ENCODE data around the gene TPRX2. TPM values are rescaled to one million over a fixed set of nuclear protein-coding genes. Genes with fewer than 3 reads are reported as not detected.
"Not testable (repeated sequence)": the region's sequence is repeated elsewhere in the genome, so short reads cannot be mapped to it uniquely, and the experiment has no call there.

TPRX2 gene, protein sequence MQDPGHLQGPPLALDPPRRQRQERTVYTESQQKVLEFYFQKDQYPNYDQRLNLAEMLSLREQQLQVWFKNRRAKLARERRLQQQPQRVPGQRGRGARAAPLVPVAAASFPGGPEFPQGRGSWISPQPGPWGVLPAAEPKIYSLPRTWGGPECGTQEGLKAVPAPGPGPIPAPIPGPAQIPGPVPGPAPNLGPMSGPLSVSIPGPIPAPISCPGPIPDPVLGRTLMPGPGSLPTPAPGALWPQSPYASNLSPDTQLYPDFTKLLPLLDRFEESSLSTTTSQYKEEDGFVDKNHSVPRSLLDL
- polyA plus RNA-seq: not detected

DNA sequence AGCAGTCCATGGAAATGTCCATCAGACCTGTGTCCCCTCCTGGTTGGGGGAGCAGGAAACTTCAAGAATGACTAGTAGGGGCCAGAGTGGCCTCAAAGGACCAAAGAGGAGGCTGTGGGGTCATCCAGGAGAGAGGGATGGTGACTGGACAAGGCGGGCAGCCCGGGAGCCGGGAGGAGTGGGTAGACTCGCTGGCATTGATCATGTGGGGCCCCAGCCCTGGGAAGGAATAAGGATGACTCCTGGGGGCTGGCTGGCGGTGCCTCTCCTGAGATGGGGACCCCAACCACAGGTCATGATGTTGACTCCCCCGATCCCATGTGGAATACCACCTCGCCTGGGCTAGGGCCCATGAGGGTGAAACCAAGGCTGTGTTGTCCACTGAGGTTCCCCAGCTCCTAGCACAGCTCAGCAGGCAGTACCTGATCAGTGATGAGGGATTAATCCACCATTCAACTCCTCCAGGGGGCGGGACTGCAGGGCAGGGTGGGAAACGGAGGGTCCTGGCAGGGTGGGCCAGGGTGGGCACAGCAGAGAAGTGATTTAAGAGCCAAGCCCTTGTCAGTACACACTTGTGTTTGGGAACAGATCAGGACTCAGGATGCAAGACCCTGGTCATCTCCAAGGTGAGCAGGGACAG, at the start of gene TPRX2:
TPRX2 (plus strand) TSS at position 590 of the 640 bp plus-strand sequence; CDS start at position 602, 12 bp downstream.
- 74 to 90% (median 88%) methylated on average over 9 of the region's 9 CpGs for WGBS, 3 donors
- not testable (repeated sequence) for H3K27ac ChIP-seq (ENCODE audit: low read depth, low read length)

GRCh38 chr19:47813304-47813994, 45.6 kb upstream of the TPRX2 start:
- WGBS, 3 donors: 29 to 44% (median 37%) methylated on average over 17 of the region's 17 CpGs
- H3K27ac ChIP-seq (ENCODE audit: low read depth, low read length): no peak overlapping the region

- 50 to 63% (median 60%) methylated on average over 7 of the region's 7 CpGs for WGBS, 3 donors
- H3K27ac ChIP-seq (ENCODE audit: low read depth, low read length): no peak overlapping the region
These were observed 45.1 kb upstream of the TPRX2 start for GRCh38 chr19:47813995-47814328.

DNA sequence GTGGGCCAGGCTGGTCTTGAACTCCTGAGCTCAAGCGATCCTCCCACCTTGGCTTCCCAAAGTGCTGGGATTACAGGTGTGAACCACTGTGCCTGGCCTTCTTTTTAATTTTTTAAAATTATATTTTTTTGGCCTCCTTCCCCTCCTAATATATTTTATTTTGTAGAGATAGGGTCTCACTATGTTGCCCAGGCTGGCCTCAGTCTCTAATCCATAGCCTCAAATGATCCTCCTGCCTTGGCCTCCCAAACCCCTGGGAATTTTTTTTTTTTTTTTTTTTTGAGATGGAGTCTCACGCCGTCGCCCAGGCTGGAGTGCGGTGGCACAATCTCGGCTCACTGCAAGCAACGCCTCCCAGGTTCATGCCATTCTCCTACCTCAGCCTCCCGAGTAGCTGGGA, 42.8 kb upstream of the TPRX2 start:
- H3K27ac ChIP-seq (ENCODE audit: low read depth, low read length): not testable (repeated sequence)
- WGBS, 3 donors: 89 to 95% (median 93%) methylated on average over 8 of the region's 8 CpGs

DNA sequence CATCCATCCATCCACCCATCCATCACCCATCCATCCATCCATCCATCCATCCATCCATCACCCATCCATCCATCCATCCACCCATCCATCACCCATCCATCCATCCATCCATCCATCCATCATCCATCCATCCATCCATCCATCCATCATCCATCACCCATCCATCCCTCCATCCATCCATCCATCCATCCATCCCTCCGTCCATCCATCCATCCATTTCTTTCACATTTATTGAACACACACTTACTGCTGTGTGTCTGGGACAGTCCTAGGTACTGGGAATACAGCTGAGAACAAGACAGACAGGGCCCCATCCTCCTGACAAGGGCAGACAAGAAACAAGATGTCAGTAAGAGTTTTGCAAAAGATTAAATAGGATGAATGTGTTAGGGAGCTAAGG, 40.8 kb upstream of the TPRX2 start:
- WGBS, 3 donors: 90 to 91% (median 91%) methylated on average over 1 of the region's 1 CpG
- not testable (repeated sequence) for H3K27ac ChIP-seq (ENCODE audit: low read depth, low read length)

- H3K27ac ChIP-seq (ENCODE audit: low read depth, low read length): no peak overlapping the region
- WGBS, 3 donors: 11 to 29% (median 13%) methylated on average over 10 of the region's 10 CpGs
These were observed 39.2 kb upstream of the TPRX2 start for GRCh38 chr19:47819858-47820257.

DNA sequence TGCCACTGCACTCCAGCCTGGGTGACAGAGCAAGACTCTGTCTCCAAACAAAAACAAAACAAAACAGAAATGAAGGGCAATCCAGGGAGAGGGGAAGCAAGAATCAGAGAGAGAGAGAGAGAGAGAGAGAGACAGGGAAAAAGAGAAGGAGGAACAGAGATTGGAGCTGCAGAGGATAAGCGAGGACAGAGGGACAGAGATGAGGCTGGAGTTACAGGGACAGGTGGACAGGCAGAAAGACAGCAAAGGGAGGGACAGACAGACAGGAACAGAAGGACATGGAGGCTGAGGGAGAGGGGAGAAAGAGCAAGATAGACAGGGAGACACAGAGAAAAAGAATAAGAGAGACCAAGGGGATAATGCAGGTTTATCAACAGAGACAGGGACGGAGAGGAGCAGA, 38.6 kb upstream of the TPRX2 start:
- H3K27ac ChIP-seq (ENCODE audit: low read depth, low read length): no peak overlapping the region
- WGBS, 3 donors: 70 to 73% (median 70%) methylated on average over 2 of the region's 2 CpGs

- WGBS, 3 donors: 31 to 50% (median 41%) methylated on average over 15 of the region's 15 CpGs
- H3K27ac ChIP-seq (ENCODE audit: low read depth, low read length): no peak within 1 kb of the TSS
These were observed 37.5 kb upstream of the TPRX2 start, which contains the start of gene CRX for GRCh38 chr19:47821460-47822020. CRX (plus strand) TSS chr19:47821937; CDS start chr19:47834444, 12,507 bp downstream.

- H3K27ac ChIP-seq (ENCODE audit: low read depth, low read length): no peak overlapping the region
- WGBS, 3 donors: 70 to 86% (median 86%) methylated on average over 6 of the region's 6 CpGs
These were observed 34.6 kb upstream of the TPRX2 start for GRCh38 chr19:47824396-47824795.

DNA sequence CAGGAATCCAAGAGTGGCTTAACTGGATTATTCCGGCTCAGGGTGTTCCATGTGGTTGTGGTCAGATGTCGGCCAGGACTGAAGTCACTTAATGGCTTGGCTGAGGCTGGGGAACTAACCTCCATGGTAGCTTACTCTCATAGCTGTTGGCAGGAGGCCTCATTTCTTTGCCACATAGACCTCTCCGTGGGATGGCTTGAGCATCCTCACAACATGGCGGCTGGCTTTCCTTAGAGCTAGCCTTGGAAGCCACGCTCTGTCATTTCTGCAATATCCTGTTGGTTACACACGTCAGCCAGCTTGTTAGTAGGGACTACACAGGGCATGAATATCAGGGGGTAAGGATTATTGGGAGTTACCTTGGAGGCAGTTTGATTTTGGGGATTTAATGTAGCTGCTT, 32.2 kb upstream of the TPRX2 start:
- H3K27ac ChIP-seq (ENCODE audit: low read depth, low read length): no peak overlapping the region
- 79 to 89% (median 83%) methylated on average over 6 of the region's 6 CpGs for WGBS, 3 donors

DNA sequence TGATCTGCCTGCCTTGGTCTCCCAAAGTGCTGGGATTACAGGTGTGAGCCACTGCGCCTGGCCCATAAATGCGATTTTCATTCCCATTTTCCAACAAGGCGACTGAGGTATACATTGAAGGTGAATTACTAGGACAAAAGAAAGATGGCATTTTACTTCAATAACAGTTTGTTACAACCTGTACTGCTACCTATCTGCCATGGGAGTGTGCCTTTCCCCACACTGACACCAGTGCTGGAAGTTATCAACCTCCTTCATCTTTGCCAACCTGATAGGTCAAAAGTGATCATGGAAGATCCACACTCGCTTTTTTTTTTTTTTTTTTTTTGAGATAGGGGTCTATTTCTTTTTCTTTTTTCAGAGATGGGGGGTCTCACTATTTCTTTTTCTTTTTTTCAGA, 26.3 kb upstream of the TPRX2 start:
- H3K27ac ChIP-seq (ENCODE audit: low read depth, low read length): no peak overlapping the region
- 75 to 94% (median 93%) methylated on average over 4 of the region's 4 CpGs for WGBS, 3 donors

DNA sequence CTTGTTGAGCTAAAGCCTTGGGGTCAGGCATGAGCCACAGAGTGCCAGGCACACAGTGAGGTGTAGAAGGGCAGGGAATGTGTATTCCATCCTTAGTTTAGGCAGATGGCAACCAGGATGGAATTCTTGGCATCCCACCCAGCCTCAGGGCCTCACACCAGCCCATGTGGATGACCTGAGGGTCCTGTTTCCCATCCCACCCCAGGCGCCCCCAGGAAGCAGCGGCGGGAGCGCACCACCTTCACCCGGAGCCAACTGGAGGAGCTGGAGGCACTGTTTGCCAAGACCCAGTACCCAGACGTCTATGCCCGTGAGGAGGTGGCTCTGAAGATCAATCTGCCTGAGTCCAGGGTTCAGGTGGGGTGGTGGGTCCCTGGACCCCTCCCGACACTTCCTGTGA, 23.0 kb upstream of the TPRX2 start:
- 72 to 79% (median 74%) methylated on average over 8 of the region's 8 CpGs for WGBS, 3 donors
- no peak overlapping the region for H3K27ac ChIP-seq (ENCODE audit: low read depth, low read length)

GRCh38 chr19:47839411-47839810, 19.6 kb upstream of the TPRX2 start:
- H3K27ac ChIP-seq (ENCODE audit: low read depth, low read length): no peak overlapping the region
- 64 to 71% (median 70%) methylated on average over 16 of the region's 16 CpGs for WGBS, 3 donors

DNA sequence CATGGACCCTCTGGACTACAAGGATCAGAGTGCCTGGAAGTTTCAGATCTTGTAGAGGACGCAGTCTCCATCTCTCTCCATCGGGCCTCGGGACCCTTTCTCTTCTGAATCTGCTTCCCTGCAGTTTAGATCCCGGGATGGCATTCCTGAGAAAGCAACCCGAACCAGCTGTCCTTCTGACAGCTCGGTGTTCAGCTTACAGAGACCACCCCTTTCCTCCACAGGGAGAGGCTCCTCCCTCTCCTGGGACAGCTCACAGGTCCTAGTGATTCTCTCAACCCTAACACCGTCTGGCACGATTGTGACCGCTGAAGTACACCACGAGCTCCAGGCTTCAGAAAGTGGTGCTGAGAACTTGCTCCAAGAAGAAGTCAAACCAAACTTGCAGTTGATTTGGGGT, 19.1 kb upstream of the TPRX2 start:
- H3K27ac ChIP-seq (ENCODE audit: low read depth, low read length): no peak overlapping the region
- WGBS, 3 donors: 17 to 38% (median 33%) methylated on average over 10 of the region's 10 CpGs

DNA sequence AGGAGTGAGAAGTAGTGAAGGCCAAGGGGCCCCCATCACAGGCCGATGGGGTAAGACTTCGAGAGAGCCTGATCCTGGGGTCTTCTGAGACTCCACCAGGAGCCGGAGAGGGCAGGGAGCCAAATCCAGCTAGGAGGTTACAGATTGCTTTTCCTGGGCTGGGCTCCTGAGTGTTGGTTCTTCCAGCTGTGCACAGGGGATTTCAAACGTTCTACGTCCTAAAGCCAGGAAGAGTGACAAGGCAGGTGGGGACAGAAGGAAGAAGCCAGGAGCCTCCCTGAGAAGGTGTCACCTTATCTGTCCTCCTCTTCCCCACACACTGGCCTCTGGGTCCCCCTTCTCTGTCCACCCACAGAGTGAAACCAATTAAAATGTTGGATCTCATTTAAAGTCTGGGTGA, 16.1 kb upstream of the TPRX2 start:
- WGBS, 3 donors: 43 to 59% (median 45%) methylated on average over 5 of the region's 5 CpGs
- no peak overlapping the region for H3K27ac ChIP-seq (ENCODE audit: low read depth, low read length)

DNA sequence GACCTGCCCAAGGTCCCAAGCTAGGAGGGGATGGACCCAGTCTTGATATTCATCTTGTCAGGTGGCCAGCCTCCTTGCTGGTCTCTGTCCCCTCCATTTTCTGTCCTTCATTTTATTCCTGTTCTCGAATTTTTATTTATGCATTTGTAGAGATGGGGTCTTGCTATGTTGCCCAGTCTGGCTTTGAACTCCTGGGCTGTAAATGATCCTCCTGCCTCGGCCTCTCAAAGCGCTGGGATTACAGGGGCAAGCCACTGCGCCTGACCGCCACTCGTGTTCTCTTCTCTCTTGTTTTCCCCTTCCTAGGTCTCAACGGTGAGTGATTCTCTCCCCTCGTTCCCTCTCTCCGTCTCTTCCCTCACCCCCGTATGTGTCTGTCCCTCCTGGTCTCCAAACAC, 10.6 kb upstream of the TPRX2 start:
- 54 to 57% (median 54%) methylated on average over 10 of the region's 10 CpGs for WGBS, 3 donors
- no peak overlapping the region for H3K27ac ChIP-seq (ENCODE audit: low read depth, low read length)

GRCh38 chr19:47848823-47849473, 10.1 kb upstream of the TPRX2 start:
- H3K27ac ChIP-seq (ENCODE audit: low read depth, low read length): no peak overlapping the region
- WGBS, 3 donors: 3 to 5% (median 4%) methylated on average over 22 of the region's 22 CpGs

DNA sequence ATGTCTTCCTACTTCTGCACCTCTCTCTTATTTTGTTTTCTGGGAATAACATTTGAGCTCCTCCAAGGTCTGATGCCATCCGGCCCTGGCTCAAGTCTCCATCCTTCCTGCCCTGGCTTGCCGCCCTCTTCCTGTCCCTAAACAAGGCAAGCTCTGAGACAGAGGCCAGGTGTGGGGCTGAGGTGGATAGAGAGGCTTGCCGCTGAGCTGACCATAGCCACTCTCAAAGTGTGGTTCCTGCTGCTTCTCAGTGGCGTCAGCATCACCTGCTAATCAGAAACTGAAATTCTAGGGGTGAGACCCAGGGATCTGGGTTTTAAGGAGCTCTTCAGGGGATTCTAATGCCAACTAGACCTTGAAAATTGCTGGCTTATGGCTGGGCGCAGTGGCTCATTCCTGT, 6.0 kb upstream of the TPRX2 start:
- no peak overlapping the region for H3K27ac ChIP-seq (ENCODE audit: low read depth, low read length)
- 56 to 67% (median 64%) methylated on average over 5 of the region's 5 CpGs for WGBS, 3 donors

GRCh38 chr19:47854459-47854858, 4.6 kb upstream of the TPRX2 start:
- WGBS, 3 donors: 49 to 67% (median 54%) methylated on average over 4 of the region's 4 CpGs

More at GRCh38 chr19:47854459-47854858, 4.6 kb upstream of the TPRX2 start:
- H3K27ac ChIP-seq (ENCODE audit: low read depth, low read length): no peak overlapping the region

All from adipose tissue (tissue), 3 donors.